GM10266 (cell line): ENCODE data around the gene GLI3.

ENCODE experiments used
- DNase-seq: peaks from one replicate; pipeline ENCODE4 v3.0.0; 2012; ENCODE audit errors: extremely low spot score
- TF ChIP-seq, protein P1 (sequence below): IDR thresholded peaks from 2 replicates; pipeline ENCODE4 v1.5.1; 2012; ENCODE audit warnings: mild to moderate bottlenecking, low read depth; ENCODE audit not compliant: control insufficient read depth, insufficient read depth; ENCODE audit errors: missing control alignments

Gene GLI3

DNA sequence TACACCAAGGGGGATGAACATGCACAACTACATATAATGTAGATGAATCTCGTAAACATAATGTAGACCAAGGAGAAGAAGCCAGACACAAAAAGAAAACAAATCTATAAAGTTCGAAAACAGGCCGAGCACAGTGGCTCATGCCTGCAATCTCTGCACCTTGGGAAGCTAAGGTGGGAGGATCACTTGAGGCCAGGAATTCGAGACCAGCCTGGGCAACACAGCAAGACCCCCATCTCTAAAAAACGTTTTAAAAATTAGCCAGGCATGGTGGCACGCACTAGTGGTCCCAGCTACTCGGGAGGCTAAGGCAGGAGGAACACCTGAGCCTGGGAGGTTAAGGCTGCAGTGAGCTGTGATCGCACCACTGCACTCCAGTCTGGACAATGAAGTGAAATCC is 68.5 kb downstream of the GLI3 start:
- no peak for DNase-seq
- TF ChIP-seq, protein P1, sequence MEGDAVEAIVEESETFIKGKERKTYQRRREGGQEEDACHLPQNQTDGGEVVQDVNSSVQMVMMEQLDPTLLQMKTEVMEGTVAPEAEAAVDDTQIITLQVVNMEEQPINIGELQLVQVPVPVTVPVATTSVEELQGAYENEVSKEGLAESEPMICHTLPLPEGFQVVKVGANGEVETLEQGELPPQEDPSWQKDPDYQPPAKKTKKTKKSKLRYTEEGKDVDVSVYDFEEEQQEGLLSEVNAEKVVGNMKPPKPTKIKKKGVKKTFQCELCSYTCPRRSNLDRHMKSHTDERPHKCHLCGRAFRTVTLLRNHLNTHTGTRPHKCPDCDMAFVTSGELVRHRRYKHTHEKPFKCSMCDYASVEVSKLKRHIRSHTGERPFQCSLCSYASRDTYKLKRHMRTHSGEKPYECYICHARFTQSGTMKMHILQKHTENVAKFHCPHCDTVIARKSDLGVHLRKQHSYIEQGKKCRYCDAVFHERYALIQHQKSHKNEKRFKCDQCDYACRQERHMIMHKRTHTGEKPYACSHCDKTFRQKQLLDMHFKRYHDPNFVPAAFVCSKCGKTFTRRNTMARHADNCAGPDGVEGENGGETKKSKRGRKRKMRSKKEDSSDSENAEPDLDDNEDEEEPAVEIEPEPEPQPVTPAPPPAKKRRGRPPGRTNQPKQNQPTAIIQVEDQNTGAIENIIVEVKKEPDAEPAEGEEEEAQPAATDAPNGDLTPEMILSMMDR, result no peak

DNA sequence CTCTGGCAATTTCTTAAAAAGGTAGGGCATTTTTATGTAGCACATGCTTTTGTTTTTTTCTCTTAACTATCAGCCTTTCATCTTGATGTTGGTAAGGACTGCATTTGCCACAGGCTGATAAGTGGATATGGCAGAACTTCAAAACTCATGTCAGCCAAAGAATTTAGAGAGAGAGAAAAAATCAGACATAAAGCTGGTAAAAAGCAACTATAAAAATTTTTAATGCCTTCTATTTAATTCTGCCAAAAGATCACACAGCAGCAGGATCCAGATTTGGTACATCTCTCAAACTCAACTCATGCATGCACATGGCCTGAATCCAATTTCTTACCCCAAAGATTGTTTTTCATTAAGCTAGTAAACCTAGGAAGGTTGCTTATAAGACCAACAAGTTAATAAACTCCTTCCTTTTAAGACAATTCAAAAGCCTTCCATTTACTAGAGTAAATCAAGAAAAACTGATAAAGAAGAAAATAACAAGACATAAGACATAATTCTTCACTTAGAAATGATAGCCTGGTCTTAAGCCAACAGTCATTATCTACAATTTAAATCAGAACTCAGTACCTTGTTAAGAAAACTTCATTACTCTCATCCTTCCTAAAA is 69.3 kb downstream of the GLI3 start:
- DNase-seq, result no peak
- TF ChIP-seq, protein P1, result no peak

DNA sequence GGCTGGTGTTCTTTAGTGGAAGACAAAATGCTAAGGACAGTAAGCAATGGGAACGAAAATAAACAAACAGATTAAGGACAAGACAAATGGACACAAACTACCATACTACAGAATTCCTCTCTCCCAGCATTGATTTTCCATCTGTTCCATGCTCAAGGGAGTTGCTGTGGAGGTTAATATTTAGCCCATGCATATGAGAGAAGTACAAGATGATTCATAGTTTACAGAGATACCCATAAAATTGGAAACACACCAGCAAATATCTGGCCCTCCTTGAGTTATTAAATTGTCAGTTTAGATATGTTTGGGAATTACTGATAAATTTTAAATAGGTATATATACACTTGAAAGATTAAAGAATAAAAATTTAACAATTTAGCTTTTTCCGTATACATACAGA is 69.8 kb downstream of the GLI3 start:
- TF ChIP-seq, protein P1, result no peak
- DNase-seq, result no peak

DNA sequence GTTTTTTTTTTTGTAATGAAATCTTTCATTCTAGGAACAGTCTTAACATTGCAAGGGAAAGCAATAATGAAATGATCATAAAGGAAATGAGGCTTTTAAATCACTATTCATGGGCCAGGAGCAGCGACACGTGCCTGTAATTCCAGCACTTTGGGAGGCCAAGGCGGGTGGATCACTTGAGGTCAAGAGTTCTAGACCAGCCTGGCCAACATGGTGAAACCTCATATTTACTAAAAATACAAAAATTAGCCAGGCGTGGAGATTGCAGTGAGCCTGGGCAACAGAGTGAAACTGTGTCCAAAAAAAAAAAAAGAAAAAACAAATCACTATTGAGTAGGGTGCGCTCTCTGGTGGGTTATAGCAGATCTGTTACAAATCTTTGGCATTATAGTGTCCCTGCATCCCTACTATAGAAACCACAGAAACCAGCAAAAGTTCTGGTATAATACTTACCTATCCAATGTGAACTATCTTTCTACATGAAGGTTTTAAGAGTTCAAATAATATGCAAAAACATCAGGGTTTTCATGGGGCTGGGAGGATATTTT is 72.1 kb downstream of the GLI3 start:
- TF ChIP-seq, protein P1, result no peak
- DNase-seq, result no peak

DNA sequence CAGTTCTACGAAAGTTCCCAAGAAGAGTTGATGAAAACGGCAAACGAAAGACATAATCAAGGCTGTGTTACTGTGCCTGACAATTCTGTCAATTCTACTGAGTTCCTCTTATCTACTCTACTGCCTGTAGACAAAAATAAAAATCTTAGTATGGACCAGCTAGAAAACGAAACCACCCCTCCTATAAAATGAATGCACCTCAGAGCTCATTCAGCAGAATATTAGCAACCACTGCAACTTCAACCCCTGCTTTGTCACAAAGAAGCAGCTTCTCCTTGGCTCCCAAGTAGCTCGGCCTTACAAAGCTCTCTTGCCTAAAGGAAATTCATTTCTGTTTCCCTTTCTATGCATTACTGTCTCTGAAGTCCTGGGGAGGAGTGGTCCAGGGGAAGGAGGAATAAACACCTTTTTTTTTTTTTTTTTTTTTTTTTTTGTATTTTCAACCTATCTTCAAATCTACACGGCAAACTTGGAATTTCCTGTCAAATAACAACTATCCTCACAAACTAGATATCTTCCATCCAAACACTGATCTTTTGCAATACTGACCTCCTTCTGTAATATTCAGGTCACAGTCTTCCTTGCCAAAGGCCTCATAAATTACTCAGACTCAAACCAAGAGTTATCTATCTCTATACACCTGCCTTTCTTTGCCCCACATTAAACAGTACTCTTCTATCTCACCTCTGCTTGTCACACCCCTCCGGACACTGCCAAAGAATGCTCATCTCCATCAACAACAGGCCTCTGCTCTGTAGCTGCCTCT is 74.3 kb downstream of the GLI3 start:
- TF ChIP-seq, protein P1, result no peak

DNA sequence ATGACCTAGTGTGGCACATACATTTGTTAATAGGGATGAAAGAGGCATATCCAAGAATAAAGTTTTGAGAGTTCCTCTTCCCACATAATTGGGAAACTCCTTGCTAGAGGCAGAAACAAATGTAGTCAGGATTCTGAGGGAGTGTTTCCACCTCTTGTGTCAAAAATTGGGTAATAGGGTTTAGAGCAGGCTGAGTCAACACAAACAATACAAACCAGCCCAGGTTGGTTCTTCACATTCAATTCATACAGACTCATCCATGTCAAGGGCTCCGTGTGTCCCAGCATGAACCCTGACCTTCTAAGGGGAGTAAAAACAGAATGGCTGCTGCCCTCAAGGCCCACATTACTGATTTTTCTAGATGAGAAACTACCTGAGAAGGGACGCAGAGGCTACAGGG is 75.3 kb downstream of the GLI3 start:
- TF ChIP-seq, protein P1, result no peak
- no peak for DNase-seq

More for the DNA sequence above, 74.3 kb downstream of the GLI3 start:
- DNase-seq, result no peak

DNA sequence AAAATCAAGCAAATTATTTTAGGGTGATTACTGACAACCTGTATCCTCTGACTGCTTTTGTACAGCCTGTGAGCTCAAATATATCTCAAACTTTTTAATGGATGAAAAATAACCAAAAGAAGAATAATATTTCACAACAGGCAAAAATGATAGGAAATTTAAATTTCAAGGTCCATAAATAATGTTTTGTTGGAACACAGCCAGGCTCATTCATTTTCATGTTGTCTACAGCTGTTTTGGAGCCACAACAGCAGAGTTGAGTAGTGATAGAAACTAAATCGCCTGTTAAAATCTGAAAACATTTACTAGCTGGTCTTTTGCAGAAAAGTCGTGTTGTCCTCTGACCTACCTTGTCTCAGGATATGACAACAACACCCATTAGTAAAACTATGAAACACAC is 75.9 kb downstream of the GLI3 start:
- TF ChIP-seq, protein P1, result no peak

More for the DNA sequence above, 75.9 kb downstream of the GLI3 start:
- DNase-seq, result no peak
